Stromal cell of bone marrow (primary cell): Measurements from ENCODE around the gene LRRN4CL.
"Not testable (repeated sequence)": the region's sequence is repeated elsewhere in the genome, so short reads cannot be mapped to it uniquely, and the experiment has no call there.

ENCODE experiments used
- DNase-seq: peaks from one replicate; pipeline ENCODE4 v3.0.0-alpha.2; 2012; ENCODE audit warnings: low read depth

Gene LRRN4CL

DNA sequence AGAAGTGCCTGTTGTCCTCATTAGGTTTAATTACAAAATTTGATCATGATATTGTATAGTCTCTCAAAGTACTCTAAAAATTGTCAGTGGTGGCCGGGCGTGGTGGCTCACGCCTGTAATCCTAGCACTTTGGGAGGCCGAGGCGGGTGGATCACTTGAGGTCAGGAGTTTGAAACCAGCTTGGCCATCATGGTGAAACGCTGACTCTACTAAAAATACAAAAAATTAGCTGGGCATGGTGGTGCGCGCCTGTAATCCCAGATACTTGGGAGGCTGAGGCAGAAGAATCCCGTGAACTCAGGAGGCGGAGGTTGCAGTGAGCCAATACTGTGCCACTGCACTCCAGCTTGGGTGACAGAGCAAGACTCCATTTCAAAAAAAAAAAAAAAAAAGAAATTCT, 13.9 kb downstream of the LRRN4CL start:
- not testable (repeated sequence) for DNase-seq

DNA sequence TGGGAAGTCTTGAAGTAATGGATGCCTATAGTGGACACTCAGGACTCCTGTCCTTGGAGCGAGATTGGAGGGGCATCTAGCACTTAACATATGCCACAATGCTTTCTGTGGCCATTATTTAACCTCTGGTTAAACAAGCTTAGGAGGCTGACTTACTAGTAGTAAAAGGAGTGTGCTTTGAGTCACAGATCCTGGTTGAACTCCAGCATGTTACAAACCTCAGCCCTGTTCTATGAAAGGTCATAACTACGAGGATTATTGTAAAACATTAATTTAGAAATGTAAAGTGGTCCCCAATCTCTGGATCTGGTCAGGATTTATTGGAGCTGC, 16.2 kb downstream of the LRRN4CL start:
- no peak for DNase-seq

DNA sequence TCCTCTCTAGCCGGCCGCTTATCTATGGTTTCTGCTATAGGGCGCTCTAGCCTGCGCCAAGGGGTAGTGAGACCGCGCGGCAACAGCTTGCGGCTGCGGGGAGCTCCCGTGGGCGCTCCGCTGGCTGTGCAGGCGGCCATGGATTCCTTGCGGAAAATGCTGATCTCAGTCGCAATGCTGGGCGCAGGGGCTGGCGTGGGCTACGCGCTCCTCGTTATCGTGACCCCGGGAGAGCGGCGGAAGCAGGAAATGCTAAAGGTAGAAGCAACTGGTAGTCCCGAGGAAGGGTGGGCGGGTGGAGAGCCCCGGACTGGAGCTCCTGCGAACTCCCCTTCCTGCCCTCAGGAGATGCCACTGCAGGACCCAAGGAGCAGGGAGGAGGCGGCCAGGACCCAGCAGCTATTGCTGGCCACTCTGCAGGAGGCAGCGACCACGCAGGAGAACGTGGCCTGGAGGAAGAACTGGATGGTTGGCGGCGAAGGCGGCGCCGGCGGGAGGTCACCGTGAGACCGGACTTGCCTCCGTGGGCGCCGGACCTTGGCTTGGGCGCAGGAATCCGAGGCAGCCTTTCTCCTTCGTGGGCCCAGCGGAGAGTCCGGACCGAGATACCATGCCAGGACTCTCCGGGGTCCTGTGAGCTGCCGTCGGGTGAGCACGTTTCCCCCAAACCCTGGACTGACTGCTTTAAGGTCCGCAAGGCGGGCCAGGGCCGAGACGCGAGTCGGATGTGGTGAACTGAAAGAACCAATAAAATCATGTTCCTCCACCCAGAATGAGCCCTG, 17.5 kb downstream of the LRRN4CL start, which contains the start of the genes LBHD1 and UQCC3:
LBHD1 (minus strand) TSS at position 660 of the 782 bp plus-strand sequence. CDS start 2,236 bp downstream, outside the sequence.
UQCC3 (plus strand) TSS at position 66 of the 782 bp plus-strand sequence; CDS start at position 139, 73 bp downstream.
- peak; percentile 73 for DNase-seq

DNA sequence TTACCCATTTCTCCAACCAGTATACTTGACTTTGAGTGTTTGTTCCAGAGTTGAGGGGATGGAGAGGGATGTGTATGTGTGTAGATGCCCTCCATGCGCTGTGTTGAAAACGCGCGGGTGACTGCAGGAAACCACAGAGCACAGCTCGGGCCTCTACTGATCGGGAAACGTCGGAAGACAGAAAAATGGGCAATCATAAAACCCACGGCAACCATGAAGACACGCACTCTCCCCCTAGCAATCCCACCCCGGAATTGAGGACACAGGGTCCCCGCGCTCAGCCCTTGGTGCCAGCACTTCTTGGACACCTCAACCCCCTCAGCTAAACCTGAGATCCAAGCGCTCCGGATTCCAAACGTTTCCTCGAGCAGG, 18.1 kb downstream of the LRRN4CL start:
- DNase-seq = no peak

DNA sequence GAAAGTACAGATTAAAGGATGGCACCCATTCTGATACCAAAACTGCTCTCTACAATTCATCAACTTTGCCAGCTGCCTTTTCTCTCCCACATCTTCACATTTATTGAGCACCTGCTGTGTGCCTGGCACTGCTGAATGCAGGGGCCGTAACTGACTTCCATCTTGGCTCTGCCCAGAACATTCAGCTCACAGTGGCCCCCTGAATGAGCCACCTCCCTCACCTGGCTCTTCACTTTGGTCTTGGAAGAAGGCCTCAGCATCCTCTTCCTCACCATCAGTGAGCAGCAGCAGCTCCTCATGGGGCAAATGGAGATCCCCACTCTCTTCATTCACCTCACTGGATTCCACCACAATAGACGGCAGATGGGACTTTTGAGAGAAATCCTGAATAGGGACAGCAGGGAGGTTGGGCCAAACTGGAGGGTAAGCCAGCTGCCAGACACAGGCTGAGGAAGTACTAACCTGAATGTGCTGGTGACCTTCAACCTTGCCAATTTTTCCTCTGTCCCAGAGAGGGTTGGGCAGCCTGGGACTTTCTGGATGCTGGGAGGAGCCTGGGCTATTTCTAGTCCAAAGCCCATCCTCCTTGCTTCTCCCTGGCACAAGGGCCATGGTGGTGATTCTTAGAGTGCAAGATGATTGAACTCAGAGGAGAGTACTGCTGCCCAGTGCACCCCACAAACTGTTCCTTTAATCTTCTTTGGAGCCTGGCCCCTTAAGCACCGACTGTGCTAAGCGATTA, 19.7 kb downstream of the LRRN4CL start:
- no peak for DNase-seq

DNA sequence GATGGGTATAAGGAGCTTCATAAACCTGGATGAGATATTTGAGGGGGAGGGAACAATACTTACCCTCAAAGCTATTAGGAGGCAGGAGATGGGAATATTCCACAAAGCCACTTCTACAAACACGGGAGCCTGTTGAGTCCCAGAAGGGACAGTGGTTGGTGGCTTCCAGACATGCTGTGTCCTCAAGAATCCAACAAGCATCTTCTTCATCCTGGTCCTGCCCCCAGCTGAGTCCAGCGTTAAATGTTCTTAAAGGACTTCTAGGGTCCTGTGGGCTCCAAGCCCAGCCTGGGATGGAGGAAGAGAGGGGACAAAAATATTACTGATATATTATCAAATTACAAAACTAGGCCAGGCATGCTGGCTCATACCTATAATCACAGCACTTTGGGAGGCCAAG, 21.9 kb downstream of the LRRN4CL start:
- DNase-seq = no peak

DNA sequence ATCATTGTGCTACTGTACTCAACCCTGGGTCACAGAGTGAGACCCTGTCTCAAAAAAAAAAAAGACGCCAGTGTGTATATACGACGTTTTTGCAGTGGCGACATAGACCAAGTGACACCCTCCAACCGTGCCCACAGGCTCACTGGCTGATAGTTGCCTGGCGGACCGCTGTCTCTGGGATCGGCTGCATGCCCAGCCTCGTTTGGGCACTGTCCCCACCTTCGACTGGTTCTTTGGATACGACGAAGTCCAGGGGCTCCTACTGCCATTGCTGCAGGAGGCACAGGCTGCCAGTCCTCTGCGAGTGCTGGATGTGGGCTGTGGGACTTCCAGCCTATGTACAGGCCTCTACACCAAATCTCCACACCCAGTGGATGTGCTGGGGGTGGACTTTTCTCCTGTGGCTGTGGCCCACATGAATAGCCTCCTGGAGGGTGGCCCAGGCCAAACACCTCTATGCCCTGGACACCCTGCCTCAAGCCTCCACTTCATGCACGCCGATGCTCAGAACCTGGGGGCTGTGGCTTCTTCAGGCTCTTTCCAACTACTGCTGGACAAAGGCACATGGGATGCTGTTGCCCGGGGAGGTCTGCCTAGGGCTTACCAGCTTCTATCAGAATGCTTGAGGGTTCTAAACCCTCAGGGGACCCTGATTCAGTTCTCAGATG, 22.9 kb downstream of the LRRN4CL start:
- no peak for DNase-seq

DNA sequence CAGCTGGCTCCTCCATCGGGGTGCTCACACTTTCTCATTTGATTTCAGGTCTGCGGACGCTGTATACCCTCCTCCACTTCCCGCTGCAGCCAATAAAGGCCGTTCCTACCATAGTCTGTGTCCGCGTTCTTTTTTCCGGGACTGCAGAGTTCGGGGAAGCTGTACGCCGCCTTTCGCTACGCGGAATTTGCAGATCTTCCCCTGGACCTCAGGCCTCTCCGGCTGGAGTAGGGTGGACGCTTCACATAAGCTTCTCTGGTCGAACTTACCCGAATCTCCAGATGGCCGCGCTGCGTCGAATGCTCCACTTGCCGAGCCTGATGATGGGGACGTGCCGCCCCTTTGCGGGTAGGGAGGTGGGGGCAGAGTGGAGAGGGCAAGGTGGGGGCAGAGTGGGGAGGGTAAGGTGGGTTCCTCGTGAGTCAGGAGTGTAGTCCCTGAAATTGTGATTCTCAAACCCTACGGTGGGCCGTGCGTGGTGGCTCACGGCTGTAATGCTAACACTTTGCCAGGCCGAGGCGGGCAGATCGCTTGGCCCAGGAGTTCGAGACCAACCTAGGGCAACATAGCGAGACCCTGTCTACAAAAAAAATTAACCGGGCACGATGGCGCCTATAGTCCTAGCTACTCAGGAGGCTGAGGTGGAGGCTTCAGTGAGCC, 23.6 kb downstream of the LRRN4CL start:
- peak; percentile 31 for DNase-seq

DNA sequence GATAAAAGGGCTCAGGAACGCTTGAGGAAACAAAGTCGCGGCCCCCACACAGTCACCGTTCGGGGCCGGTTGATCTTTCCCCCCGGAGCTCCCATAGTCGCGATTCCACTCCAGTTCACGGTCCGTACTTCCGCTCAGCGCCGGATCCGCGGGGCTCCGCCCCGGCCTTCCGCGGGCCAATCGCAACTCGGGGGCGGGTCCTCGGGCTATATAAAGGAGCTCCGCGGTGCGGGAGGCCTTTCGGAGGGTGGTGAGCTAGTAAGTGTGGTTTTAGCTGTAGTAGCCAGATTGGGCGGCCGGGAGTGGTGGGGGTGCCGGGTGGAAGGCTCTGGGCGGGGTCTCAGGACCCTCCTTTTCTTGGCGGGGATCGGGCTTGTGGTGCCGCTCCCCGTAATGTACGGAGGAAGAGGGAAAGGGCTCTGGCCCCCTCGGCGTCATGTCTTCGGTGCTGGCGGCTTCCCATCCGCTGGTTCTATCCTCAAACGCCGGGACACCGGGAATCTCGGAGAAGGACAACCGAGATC, 24.2 kb downstream of the LRRN4CL start, which contains the start of the genes C11orf98 and CSKMT:
C11orf98 (minus strand) TSS at position 136 of the 524 bp plus-strand sequence; CDS start at position 95, 41 bp downstream.
CSKMT (plus strand) TSS at position 238 of the 524 bp plus-strand sequence. CDS start 568 bp downstream, outside the sequence.
- DNase-seq = peak; percentile 85

DNA sequence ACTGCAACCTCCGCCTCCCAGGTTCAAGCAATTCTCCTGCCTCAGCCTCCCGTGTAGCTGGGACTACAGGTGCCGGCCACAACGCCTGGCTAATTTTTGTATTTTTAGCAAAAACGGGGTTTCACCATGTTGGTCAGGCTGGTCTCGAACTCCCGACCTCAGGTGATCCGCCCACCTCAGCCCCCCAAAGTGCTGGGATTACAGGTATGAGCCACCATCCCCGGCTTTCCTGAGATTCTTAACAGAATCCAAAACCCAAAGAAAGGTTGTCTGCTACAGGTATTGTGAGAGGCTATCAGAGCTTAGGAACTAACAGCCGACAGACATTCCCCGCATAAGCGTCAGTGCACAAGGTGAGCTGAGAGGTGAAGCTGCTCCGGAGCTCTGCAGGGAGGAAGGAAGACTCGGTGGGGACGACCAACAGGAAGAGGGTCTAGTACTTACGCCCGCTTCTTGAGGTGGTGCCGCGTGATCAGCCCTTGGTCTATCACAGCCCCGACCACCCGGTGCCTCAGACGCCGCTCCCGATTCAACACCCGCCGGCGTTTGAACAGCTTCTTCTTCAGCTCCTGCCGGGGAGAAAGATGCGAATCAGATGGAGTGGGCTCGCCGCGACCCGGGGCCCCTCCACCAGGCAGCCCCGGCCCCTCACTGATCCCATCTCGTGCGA, 24.8 kb downstream of the LRRN4CL start:
- DNase-seq = no peak

DNA sequence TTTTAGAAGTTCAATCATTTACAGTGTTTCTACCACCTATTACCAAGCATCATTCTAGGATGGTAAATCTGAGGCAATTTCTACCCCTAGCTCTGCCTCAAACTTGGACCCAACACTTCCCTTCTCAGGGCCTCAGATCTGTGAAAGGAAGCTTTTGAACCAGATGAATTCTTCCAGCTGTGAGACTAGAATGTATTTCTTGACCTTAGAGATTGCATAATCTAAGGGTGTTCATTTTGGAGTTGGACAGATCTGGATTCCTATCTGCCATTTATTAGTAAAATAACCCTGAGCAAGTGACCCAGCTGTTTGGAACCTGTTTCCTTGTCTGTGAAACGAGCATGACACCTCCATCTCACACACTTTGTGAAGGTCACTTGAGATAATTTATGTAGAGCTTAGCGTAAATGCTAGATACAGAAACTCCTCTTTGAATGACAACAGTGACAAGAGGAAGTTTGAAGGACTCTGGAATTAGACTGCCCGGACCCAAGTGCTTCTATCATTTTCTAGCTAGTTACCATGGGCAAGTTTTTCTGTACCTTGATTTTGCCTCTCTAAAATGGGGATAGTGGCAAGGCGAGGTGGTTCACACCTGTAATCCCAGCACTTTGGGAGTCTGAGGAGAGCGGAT, 32.4 kb downstream of the LRRN4CL start:
- DNase-seq = no peak

DNA sequence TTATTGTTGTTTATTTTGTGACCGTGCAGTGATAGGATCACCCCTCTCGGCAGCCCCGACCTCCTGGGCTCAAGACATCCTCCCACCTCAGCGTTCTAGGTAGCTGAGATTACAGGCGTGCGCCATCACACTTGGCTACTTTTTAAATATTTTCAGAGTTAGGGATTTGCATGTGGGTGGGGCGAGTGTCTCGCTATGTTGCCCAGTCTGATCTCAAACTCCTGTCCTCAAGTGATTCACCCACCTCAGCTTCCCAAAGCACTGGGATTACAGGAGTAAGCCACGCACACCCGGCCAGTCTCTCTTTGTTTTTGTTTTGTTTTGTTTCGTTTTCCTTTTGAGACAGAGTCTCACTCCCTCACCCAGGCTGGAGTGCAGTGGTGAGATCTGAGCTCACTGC, 35.0 kb downstream of the LRRN4CL start:
- DNase-seq = no peak

DNA sequence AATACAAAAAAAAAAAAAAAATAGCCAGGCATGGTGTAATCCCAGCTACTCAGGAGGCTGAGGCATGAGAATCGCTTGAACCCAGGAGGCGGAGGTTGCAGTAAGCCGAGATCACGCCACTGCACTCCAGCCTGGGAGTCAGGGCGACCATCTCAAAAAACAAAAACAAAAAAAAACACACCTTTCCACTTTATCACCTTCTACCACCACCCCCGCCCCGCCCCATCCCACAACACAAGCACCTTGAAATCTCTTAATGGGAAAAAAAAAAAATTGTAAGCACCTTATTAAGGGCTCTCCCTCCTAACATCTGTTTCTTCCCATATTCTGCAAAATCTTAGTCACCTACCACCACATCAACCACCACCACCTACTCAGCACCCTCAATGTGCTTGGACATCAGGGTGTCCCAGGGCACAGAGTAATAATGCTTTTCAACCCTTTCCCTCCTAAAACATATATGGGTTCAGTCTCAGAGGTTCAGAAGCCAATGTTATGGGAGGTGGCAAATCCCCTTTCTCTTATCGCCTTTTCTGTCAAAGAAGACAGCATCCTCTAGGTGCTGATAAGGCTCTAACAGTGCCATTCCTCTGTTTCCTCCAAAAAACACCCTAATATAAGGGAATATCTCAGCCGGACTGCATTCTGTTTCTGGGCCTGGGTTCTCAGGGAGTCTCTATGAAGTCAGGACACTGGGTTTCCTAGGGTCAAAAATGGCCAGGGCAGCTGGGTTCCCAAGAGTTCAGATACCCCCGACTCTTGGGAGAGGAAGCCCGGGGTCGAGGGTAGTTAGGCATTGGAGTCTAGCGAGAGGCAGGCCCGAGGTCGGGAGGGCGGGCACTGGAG, 36.9 kb downstream of the LRRN4CL start:
- DNase-seq = no peak

DNA sequence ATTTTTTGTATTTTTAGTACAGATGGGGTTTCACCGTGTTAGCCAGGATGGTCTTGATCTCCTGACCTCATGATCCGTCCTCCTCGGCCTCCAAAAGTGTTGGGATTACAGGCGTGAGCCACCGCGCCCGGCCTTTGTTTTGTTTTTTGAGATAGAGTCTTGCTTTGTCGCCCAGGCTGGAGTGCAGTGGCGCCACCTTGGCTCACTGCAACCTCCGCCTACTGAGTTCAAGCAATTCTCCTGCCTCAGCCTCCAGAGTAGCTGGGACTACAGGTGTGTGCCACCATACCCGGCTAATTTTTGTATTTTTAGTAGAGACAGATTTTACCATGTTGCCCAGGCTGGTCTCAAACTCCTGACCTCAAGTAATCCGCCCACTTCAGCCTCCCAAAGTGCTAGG, 39.0 kb downstream of the LRRN4CL start:
- DNase-seq = not testable (repeated sequence)

DNA sequence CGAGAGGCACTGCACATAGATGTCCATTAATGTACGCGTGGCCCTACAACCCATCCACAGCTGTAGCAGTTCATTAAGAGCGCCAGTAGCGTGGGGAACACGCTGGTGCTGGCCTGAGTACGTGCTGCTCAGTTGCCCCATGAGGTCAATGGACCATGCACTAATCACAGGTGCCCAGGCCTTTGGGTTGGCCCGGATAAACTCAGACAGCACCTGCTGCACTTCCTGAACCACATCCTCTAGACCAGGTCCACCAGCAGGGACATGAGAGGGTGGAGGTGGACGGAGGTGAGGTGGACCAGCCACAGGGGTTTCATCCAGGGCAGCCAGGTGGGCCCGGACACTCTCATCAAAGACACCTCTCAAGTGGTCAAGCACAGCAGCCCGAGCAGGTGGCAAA, 39.8 kb downstream of the LRRN4CL start:
- no peak for DNase-seq

DNA sequence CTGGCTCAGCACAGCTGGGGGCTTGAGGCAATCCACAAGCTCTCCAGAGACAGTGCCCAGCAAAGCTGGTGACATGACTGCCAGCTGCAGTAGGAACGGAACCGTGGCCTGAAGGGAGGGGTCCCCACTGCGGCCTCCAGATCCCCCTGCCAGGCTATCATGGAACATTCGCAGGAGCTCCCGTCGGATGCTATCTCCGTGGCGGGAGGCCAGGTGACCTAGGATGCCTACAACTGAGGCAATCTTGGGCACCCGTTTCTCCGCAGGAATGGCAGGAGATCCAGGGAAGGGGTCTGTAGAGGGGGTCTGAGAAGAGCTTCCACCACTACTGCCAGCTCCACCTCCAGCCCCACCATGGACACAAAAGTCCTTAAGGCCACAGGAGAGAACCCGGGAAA, 40.4 kb downstream of the LRRN4CL start:
- no peak for DNase-seq

DNA sequence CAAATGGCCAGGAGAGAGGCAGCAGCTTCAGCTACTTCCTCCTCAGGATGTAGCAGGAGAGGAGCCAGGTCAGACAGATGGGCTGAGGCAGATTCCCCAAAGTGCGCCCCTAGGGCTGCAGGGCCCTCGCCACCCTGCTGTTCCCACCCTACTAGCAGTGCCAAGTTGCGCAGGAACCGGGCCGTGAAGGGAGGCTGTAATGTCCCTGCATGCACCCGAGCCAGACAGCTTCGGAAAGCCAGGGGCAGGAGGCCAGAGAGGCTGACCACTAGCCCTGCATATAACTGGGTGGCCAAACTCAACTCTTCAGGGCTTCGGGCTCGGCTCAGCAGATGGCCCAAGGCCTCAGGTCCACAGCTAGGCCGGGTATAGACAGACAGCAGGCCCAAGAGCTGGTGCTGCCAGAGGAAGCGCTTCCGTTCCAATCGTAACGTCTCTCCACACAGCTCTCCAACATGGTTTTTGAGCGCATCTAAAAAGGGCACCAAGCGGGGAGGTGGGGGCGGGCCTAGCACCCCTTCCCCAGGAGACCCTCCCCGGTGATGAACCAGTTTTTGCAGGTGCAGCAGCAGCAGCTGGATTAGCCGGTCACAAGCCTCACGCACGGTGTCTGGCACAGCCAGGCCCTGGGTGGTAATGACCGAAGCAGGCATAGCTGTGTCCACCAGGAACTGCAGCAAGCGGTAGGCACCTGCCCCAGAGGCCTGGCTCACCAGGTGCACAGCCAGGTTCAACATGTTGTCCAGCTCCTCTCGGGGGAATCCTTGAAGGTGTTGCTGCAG, 41.0 kb downstream of the LRRN4CL start:
- no peak for DNase-seq

DNA sequence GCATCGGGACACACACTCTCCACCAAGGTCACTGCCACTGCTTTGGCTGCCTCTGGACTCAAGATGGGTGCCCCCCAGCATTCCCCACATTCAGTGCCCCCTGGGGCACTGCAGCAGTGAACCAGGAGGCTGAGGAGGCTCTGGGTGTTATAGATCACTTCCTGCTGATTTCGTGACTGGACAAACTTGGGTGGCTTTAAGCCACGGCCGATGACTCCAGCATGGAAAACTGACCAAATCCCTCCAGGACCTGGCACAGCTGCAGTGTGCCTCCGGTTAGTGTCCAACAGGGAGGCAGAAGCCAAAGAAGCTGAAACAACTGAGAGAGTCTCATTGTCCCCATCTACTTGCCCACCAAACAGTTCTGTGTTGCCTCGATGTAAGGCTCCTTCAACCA, 41.7 kb downstream of the LRRN4CL start:
- no peak for DNase-seq
